WI38 (cell line): ENCODE results near the gene GPR68.

Experiments
- H3K4me3 ChIP-seq: 2 replicates; pipeline ENCODE4 v1.5.1; 2011; ENCODE audit warnings: low read depth, mild to moderate bottlenecking, control low read depth, low read length
- TF ChIP-seq, protein P1 (sequence below): IDR thresholded peaks from 2 replicates; pipeline ENCODE4 v1.5.1; 2012; ENCODE audit warnings: low read depth, mild to moderate bottlenecking, control low read depth, low read length

Gene GPR68

GRCh38 chr14:91258011-91258618 lies 13.6 kb upstream of the GPR68 start:
- TF ChIP-seq, protein P1, sequence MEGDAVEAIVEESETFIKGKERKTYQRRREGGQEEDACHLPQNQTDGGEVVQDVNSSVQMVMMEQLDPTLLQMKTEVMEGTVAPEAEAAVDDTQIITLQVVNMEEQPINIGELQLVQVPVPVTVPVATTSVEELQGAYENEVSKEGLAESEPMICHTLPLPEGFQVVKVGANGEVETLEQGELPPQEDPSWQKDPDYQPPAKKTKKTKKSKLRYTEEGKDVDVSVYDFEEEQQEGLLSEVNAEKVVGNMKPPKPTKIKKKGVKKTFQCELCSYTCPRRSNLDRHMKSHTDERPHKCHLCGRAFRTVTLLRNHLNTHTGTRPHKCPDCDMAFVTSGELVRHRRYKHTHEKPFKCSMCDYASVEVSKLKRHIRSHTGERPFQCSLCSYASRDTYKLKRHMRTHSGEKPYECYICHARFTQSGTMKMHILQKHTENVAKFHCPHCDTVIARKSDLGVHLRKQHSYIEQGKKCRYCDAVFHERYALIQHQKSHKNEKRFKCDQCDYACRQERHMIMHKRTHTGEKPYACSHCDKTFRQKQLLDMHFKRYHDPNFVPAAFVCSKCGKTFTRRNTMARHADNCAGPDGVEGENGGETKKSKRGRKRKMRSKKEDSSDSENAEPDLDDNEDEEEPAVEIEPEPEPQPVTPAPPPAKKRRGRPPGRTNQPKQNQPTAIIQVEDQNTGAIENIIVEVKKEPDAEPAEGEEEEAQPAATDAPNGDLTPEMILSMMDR = no peak
- H3K4me3 ChIP-seq = no peak overlapping the region

DNA sequence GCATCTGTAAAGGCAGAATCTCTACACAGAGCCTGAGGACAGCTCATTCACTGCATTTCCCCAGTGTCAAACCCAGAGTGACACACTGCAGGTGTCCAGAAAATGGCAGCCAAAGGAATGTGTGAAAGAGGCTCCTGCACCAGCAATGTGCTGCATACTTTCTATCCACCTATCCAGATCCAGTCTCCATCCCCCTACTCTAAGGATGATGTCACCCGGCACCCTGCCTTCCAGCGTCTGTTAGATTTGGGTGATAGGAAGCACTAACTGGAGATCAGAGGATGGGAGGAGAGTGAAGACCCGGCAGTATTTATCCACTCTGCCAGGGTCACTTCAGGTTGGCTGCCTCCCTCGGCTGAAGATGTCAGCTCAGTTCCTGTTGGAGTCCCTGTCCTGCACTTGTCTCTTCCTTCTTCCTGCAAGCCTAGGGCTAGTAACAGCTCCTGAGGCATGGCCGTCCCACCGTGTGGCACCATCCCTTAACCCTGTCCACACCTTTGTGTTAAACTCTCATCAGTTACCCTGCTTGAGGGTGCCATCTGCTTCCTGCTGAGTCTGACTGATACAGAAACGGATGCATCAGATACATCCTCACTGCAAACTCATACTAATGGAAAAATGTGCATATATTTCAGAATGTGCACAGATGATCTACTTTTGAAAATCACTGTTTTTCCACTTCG lies 13.0 kb upstream of the GPR68 start:
- TF ChIP-seq, protein P1 = no peak
- no peak overlapping the region for H3K4me3 ChIP-seq

GRCh38 chr14:91256661-91257060 lies 12.2 kb upstream of the GPR68 start:
- TF ChIP-seq, protein P1 = no peak
- no peak overlapping the region for H3K4me3 ChIP-seq

- TF ChIP-seq, protein P1 = no peak
- no peak overlapping the region for H3K4me3 ChIP-seq
Observed at GRCh38 chr14:91255026-91255695, 10.7 kb upstream of the GPR68 start.

DNA sequence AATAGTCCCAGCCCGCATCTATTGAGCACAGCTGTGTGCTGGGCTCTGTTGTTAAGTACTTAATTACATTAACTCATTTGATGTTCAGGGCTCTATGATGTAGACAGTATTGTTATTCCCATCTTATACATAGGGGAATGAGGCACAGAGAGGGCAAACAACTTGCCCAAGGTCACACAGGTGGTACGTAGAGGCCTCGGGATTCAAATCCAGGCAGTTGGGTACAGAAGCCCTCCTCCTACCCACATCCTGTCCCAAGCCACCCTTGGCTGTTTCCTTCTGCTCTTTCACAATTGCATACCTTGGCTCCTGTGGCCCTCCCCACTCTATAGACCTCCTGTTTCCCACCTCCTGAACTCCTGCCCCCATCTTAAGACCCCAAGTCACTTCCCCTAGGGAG lies 10.0 kb upstream of the GPR68 start:
- H3K4me3 ChIP-seq = no peak overlapping the region
- TF ChIP-seq, protein P1 = no peak

DNA sequence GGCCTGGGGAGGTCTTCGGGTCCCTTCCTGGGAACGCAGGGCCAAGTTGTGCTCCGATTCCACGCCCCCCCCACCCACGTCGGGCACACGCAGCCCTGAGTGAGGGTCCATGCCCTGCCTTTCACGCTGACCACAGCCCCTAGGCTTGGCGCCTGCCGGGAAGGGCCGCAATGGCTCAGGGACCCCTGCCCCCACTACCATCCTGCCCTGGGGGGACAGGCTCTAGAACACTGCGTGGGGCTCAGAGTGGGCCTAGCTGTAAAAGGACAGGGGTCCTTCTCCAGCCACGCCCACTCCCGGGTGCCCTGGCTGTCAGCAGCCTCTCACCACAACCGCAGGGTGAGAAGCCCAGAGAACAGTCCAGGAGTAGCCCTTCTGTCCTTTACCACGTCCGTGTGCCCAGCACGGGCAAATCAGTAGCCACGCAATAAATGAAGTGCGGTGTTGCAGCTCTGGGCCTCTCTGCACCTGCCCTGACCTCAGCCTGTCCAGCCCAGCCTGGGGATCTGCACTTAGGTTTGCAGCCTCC lies 9.4 kb upstream of the GPR68 start:
- TF ChIP-seq, protein P1 = no peak
- peak overlapping the region; percentile 62 for H3K4me3 ChIP-seq
